ENCODE data around the gene DCANP1. TPM values are rescaled to one million over a fixed set of nuclear protein-coding genes. Genes with fewer than 3 reads are reported as not detected.

DCANP1 gene
- polyA plus RNA-seq, 2 of the 4 experiments (the other 2 are of a cell fraction) = not detected

DNA sequence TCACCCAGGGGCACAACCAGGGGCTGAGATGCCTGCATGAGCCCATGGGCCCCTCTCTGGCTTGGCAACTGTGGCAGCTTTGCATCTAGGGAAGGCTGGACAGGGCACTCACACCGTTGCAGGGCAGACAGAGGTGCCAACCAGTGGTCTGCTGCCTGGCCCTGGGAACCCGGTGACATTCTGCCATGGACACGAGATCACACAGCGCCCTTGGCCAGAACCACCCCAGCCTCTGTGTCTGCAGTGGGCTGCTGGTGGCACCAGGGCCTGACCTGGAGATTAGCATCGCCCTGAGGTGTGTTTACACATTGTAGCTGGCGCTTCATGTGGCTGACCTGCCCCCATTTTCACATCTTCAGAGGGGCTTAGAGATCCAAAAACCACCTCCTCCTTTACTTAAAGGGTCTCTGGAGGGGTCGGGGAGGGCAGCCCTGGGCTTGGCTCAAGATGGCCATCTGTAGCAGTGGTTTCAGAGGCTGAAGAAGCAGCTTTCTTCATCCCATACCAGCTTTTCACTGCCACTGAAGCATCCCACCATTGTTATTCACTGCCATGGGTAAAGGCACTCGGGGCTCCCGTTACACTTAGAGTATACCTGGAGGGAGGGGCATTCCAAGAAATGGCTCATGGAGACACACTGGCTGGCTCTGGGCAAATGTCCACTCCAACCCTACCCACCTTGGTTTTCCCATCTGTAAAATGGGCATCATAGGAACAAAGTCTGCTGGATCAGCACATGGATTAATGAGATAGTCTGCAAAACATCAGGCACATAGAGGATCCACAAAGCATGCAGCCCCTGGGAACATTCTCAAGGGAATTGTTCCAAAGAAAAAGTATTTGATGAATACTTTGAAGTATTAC is 11.4 kb downstream of the DCANP1 start (continued):
- TF ChIP-seq NPAS2 (CRISPR knock-in tag; IDR thresholded peaks at IDR 0.05; ENCODE audit: borderline replicate concordance) (no peak), HOXB13 (CRISPR knock-in tag; IDR thresholded peaks at IDR 0.05; ENCODE audit: low read depth) (no peak), EHMT2 (IDR thresholded peaks at IDR 0.05; ENCODE audit: low read depth) (no peak), CEBPB (IDR thresholded peaks at IDR 0.05) (no peak)
- TF ChIP-seq, protein P1, sequence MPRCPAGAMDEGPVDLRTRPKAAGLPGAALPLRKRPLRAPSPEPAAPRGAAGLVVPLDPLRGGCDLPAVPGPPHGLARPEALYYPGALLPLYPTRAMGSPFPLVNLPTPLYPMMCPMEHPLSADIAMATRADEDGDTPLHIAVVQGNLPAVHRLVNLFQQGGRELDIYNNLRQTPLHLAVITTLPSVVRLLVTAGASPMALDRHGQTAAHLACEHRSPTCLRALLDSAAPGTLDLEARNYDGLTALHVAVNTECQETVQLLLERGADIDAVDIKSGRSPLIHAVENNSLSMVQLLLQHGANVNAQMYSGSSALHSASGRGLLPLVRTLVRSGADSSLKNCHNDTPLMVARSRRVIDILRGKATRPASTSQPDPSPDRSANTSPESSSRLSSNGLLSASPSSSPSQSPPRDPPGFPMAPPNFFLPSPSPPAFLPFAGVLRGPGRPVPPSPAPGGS (IDR thresholded peaks at IDR 0.05) = no peak

DNA sequence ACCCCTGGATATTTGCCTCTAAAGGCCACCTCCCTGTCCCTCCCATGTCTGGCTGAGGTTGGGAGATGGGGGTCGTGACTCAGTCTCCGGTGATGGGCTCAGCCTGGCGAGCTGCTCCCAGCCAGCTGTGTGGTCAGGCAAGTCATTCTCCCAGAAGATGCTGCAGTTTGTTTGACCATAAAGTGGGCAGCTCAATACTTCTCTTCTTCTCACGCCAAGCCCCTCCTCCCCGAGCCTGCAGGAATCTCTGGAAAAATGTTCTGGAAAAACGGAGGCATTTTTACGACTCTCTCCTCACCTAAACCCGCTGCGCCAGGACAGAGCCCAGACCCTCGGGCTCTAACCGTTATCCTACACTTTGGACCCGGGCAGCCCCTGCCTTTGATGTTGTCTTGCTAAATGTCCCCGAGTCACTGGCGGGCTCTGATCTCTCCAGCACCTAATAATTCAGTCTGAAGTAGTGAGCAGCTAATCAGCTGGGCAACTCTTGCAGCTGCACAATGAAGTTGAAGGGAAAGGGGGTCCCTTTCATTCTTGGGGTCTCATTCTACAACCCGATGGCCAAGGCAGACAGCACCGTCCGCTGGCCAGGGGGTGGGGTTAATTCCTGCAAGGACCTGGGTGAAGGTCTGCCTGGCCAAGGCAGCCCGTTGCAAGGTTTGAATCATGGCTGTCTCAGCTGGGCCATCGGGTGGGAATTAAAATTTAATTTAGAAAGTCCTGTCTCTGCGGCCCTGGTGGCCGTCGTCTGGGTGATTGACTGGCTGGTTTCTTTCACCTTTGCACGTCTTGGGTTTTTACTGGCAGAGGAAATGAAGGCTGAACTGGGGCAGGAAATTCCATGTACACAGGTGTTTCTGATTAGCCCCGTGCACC is 12.3 kb downstream of the DCANP1 start:
- no peaks in the 10 kb centered on the region for H3K4me1 ChIP-seq
- TF ChIP-seq CHD4 (IDR thresholded peaks at IDR 0.05; ENCODE audit: borderline replicate concordance) = no peak
- CTCF ChIA-PET = interaction anchor here (1.2 to 3.4 kb wide), 4 partner anchors 9 to 126 kb away, joined by 4 to 14 read pairs (median 6); partner anchors contain the start of gene DCANP1
- FAIRE-seq (no peak), DNase-seq (ENCODE audit: low read depth in 1 of 2, low spot score in 1 of 2) (no peak), ATAC-seq (no peak)
- no peak overlapping the region for H3K4me3 ChIP-seq
- no peaks in the 10 kb centered on the region for H3K9me3 ChIP-seq
- H3K27ac ChIP-seq = no peak overlapping the region
- WGBS (ENCODE audit: missing lambda C conversion rate) = 62% methylated on average over 24 of the region's 24 CpGs
- no peak overlapping the region for H3K4me2 ChIP-seq
- POLR2A ChIA-PET = no interaction called here

DNA sequence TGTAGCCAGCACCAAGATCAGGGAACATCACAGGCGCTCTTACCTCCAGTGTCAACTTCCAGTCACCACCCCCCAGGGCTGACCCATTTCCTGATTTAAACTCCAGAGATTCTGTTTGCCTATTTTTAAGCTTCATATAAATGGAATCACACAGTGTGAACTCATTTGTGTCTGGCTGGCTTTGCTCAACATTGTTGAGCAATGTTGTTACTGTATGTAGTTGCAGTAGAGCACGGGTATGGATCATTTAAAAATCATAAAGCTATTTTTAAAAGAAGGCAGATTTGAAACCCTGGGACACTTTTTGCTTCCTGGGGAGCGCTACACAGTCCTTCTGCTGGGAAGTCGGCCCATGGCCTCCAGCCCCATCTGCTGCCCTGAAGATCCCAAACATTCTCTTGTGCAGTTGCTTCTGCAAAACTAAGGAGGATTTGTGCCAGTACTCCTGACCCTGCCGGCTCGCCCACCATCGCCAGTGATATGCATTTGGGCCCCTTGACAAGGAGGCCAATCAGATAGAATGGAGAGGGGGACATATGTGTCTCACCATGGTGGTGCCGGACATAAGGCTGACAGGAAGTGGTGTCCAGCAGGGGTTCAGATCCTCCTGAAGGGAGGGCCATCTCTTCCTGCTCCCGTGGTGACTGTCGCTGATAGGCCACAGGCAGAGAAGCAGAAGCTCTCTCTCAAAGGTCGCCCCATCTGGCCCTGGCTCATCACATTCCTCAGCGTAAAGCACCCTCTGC is 13.3 kb downstream of the DCANP1 start:
- no peak for DNase-seq (ENCODE audit: low read depth in 1 of 2, low spot score in 1 of 2)
- H3K4me2 ChIP-seq = no peak overlapping the region
- no peak for FAIRE-seq
- ChIA-PET CTCF (interaction anchor here (0.5 to 2.2 kb wide), 3 partner anchors 13 to 467 kb away, joined by 3 to 6 read pairs (median 4); partner anchors contain the start of gene DCANP1), POLR2A (no interaction called here)
- ATAC-seq = no peak
- no peak overlapping the region for H3K27ac ChIP-seq
- H3K4me1 ChIP-seq = no peaks in the 10 kb centered on the region
- no peak for TF ChIP-seq RCOR1 (IDR thresholded peaks at IDR 0.05; ENCODE audit: low read depth, low read length)
- TF ChIP-seq EHF (CRISPR knock-in tag; IDR thresholded peaks at IDR 0.05) = no peak
- TF ChIP-seq CHD4 (IDR thresholded peaks at IDR 0.05; ENCODE audit: borderline replicate concordance) = no peak
- TF ChIP-seq NPAS2 (CRISPR knock-in tag; IDR thresholded peaks at IDR 0.05; ENCODE audit: borderline replicate concordance) = no peak
- TF ChIP-seq RNF2 (IDR thresholded peaks at IDR 0.05; ENCODE audit: borderline replicate concordance, low read depth) = no peak
- no peak for TF ChIP-seq CEBPB (IDR thresholded peaks at IDR 0.05)
- TF ChIP-seq, protein P2, sequence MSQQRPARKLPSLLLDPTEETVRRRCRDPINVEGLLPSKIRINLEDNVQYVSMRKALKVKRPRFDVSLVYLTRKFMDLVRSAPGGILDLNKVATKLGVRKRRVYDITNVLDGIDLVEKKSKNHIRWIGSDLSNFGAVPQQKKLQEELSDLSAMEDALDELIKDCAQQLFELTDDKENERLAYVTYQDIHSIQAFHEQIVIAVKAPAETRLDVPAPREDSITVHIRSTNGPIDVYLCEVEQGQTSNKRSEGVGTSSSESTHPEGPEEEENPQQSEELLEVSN (IDR thresholded peaks at IDR 0.05; ENCODE audit: borderline replicate concordance, low read depth) = no peak
- no peak for TF ChIP-seq TP53 (CRISPR knock-in tag; IDR thresholded peaks at IDR 0.05)
- no peak for TF ChIP-seq JUN (IDR thresholded peaks at IDR 0.05)
- TF ChIP-seq KDM5A (IDR thresholded peaks at IDR 0.05) = no peak
- no peak for TF ChIP-seq JUNB (IDR thresholded peaks at IDR 0.05)
- TF ChIP-seq HEYL (CRISPR knock-in tag; IDR thresholded peaks at IDR 0.05) = no peak
- TF ChIP-seq ZC3H11A (IDR thresholded peaks at IDR 0.05) = no peak
- no peak for TF ChIP-seq MYC (IDR thresholded peaks at IDR 0.05; ENCODE audit: borderline replicate concordance, low read length)
- TF ChIP-seq FOSL2 (IDR thresholded peaks at IDR 0.05) = no peak
- no peak for TF ChIP-seq FOSL2 (CRISPR knock-in tag; IDR thresholded peaks at IDR 0.05)
- no peak for TF ChIP-seq RARB (CRISPR knock-in tag; IDR thresholded peaks at IDR 0.05)
- no peak for TF ChIP-seq RFX5 (IDR thresholded peaks at IDR 0.05)
- no peak for TF ChIP-seq KDM1A (IDR thresholded peaks at IDR 0.05; ENCODE audit: low read depth)
- no peak for TF ChIP-seq SREBF2 (IDR thresholded peaks at IDR 0.05)
- TF ChIP-seq, protein P3, sequence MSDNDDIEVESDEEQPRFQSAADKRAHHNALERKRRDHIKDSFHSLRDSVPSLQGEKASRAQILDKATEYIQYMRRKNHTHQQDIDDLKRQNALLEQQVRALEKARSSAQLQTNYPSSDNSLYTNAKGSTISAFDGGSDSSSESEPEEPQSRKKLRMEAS (IDR thresholded peaks at IDR 0.05) = no peak
- peaks cover 8% of the 10 kb centered on the region; the same call in 2 of the 3 replicates for H3K9me3 ChIP-seq
- H3K4me3 ChIP-seq = no peak overlapping the region
- WGBS (ENCODE audit: missing lambda C conversion rate) = 68% methylated on average over 12 of the region's 12 CpGs
